Forelimb muscle (tissue), 1 donor: ENCODE results near the gene CACNA1H. TPM values are rescaled to one million over a fixed set of nuclear protein-coding genes. Genes with fewer than 3 reads are reported as not detected.
"Not testable (repeated sequence)": the region's sequence is repeated elsewhere in the genome, so short reads cannot be mapped to it uniquely, and the experiment has no call there.

Experiments used
- DNase-seq: peaks from one replicate; pipeline ENCODE4 v3.0.0-alpha.2; 2013; ENCODE audit warnings: low read depth
- polyA plus RNA-seq: library from polyadenylated mRNA; unstranded; fragments of 120-200 nt; gene quantifications from one replicate; pipeline ENCODE4 v1.2.1, GENCODE V29; 2013; ENCODE audit not compliant: insufficient read length

CACNA1H gene
- polyA plus RNA-seq, 1 donor, result 51.6 TPM

- DNase-seq, result no peak
Measured at GRCh38 chr16:1174477-1175357, 21.8 kb downstream of the CACNA1H start.

- DNase-seq, result no peak
Measured at GRCh38 chr16:1175566-1176279, 22.8 kb downstream of the CACNA1H start.

GRCh38 chr16:1176280-1176897 lies 23.5 kb downstream of the CACNA1H start:
- DNase-seq, result no peak

GRCh38 chr16:1177053-1177452 lies 24.1 kb downstream of the CACNA1H start:
- DNase-seq, result no peak

- DNase-seq, result no peak
Measured at GRCh38 chr16:1177750-1178149, 24.8 kb downstream of the CACNA1H start.

- DNase-seq, result no peak
Measured at GRCh38 chr16:1178295-1178910, 25.5 kb downstream of the CACNA1H start.

- no peak for DNase-seq
Measured at GRCh38 chr16:1180549-1181403, 27.9 kb downstream of the CACNA1H start.

GRCh38 chr16:1181404-1182315 lies 28.8 kb downstream of the CACNA1H start:
- DNase-seq, result no peak

GRCh38 chr16:1182316-1182671 lies 29.4 kb downstream of the CACNA1H start:
- DNase-seq, result no peak

GRCh38 chr16:1182950-1183907 lies 30.3 kb downstream of the CACNA1H start:
- DNase-seq, result no peak

GRCh38 chr16:1184156-1184868 lies 31.4 kb downstream of the CACNA1H start:
- DNase-seq, result no peak

- no peak for DNase-seq
Measured at GRCh38 chr16:1184980-1185379, 32.1 kb downstream of the CACNA1H start.

GRCh38 chr16:1185460-1186207 lies 32.7 kb downstream of the CACNA1H start:
- not testable (repeated sequence) for DNase-seq

- DNase-seq, result peak; percentile 16
Measured at GRCh38 chr16:1188432-1189189, 35.7 kb downstream of the CACNA1H start.

- no peak for DNase-seq
Measured at GRCh38 chr16:1189455-1189854, 36.5 kb downstream of the CACNA1H start.

GRCh38 chr16:1190789-1191188 lies 37.9 kb downstream of the CACNA1H start:
- DNase-seq, result not testable (repeated sequence)
